Activated naive CD4-positive, alpha-beta T cell treated with anti-CD3 and anti-CD28 coated beads, Interleukin-2, amount 50 U/mL, for 24 hours (primary cell): ENCODE data around the gene LHX4.
"Not testable (repeated sequence)": the region's sequence is repeated elsewhere in the genome, so short reads cannot be mapped to it uniquely, and the experiment has no call there.

Source experiments
- H3K27ac Mint-ChIP-seq: one replicate; pipeline ENCODE4 v1.8.0; 2021; ENCODE audit warnings: mild to moderate bottlenecking, mixed read lengths
- H3K27me3 Mint-ChIP-seq: one replicate; pipeline ENCODE4 v1.8.0; 2021; ENCODE audit warnings: mixed read lengths
- H3K36me3 Mint-ChIP-seq: one replicate; pipeline ENCODE4 v1.8.0; 2021; ENCODE audit warnings: mixed read lengths
- H3K4me1 Mint-ChIP-seq: one replicate; pipeline ENCODE4 v1.8.0; 2021; ENCODE audit warnings: mixed read lengths
- H3K4me3 Mint-ChIP-seq: one replicate; pipeline ENCODE4 v1.8.0; 2021; ENCODE audit warnings: mild to moderate bottlenecking, mixed read lengths
- H3K9me3 Mint-ChIP-seq: one replicate; pipeline ENCODE4 v1.8.0; 2021; ENCODE audit warnings: mixed read lengths

Gene LHX4

GRCh38 chr1:180193141-180194047, 36.7 kb upstream of the LHX4 start:
- peaks cover 5% of the 10 kb centered on the region for H3K36me3 Mint-ChIP-seq
- H3K27ac Mint-ChIP-seq = no peak overlapping the region
- no peaks in the 10 kb centered on the region for H3K9me3 Mint-ChIP-seq
- no peaks in the 10 kb centered on the region for H3K27me3 Mint-ChIP-seq
- H3K4me1 Mint-ChIP-seq = no peaks in the 10 kb centered on the region
- no peak overlapping the region for H3K4me3 Mint-ChIP-seq

GRCh38 chr1:180194048-180194425, 36.0 kb upstream of the LHX4 start:
- H3K4me3 Mint-ChIP-seq = no peak overlapping the region
- peaks cover 5% of the 10 kb centered on the region for H3K36me3 Mint-ChIP-seq
- no peaks in the 10 kb centered on the region for H3K4me1 Mint-ChIP-seq
- H3K9me3 Mint-ChIP-seq = no peaks in the 10 kb centered on the region
- H3K27ac Mint-ChIP-seq = no peak overlapping the region
- H3K27me3 Mint-ChIP-seq = no peaks in the 10 kb centered on the region

- Mint-ChIP-seq H3K27ac (no peak overlapping the region), H3K4me3 (no peak overlapping the region), H3K9me3 (no peaks in the 10 kb centered on the region), H3K36me3 (peaks cover 5% of the 10 kb centered on the region), H3K4me1 (no peaks in the 10 kb centered on the region), H3K27me3 (no peaks in the 10 kb centered on the region)
Measured at GRCh38 chr1:180194546-180195207, 35.4 kb upstream of the LHX4 start.

GRCh38 chr1:180195401-180195800, 34.7 kb upstream of the LHX4 start:
- no peaks in the 10 kb centered on the region for H3K4me1 Mint-ChIP-seq
- no peak overlapping the region for H3K27ac Mint-ChIP-seq
- no peak overlapping the region for H3K4me3 Mint-ChIP-seq
- no peaks in the 10 kb centered on the region for H3K27me3 Mint-ChIP-seq
- peaks cover 5% of the 10 kb centered on the region for H3K36me3 Mint-ChIP-seq
- H3K9me3 Mint-ChIP-seq = no peaks in the 10 kb centered on the region

GRCh38 chr1:180195916-180196315, 34.1 kb upstream of the LHX4 start:
- Mint-ChIP-seq H3K9me3 (no peaks in the 10 kb centered on the region), H3K36me3 (peaks cover 5% of the 10 kb centered on the region), H3K4me1 (no peaks in the 10 kb centered on the region), H3K27ac (no peak overlapping the region), H3K27me3 (no peaks in the 10 kb centered on the region), H3K4me3 (no peak overlapping the region)

DNA sequence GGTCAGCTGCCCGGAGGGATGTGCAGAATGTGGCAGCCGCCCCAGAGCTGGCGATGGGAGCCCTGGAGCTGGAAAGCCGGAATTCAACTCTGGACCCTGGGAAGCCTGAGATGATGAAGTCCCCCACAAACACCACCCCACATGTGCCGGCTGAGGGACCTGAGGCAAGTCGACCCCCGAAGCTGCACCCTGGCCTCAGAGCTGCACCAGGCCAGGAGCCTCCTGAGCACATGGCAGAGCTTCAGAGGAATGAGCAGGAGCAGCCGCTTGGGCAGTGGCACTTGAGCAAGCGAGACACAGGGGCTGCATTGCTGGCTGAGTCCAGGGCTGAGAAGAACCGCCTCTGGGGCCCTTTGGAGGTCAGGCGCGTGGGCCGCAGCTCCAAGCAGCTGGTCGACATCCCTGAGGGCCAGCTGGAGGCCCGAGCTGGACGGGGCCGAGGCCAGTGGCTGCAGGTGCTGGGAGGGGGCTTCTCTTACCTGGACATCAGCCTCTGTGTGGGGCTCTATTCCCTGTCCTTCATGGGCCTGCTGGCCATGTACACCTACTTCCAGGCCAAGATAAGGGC, 33.5 kb upstream of the LHX4 start:
- Mint-ChIP-seq H3K9me3 (no peaks in the 10 kb centered on the region), H3K4me3 (no peak overlapping the region), H3K4me1 (no peaks in the 10 kb centered on the region), H3K27me3 (no peaks in the 10 kb centered on the region), H3K27ac (no peak overlapping the region), H3K36me3 (peaks cover 5% of the 10 kb centered on the region)

DNA sequence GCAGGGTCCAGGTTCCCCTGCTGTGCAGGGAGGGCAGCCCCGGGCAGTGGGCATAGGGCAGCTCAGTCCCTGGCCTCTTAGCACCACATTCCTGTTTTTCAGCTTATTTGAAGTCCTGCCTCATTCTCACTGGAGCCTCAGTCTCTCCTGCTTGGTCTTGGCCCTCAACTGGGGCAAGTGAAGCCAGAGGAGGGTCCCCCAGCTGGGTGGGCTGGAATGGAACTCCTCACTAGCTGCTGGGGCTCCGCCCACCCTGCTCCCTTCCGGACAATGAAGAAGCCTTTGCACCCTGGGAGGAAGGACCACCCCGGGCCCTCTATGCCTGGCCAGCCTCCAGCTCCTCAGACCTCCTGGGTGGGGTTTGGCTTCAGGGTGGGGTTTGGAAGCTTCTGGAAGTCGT, 32.8 kb upstream of the LHX4 start:
- no peaks in the 10 kb centered on the region for H3K9me3 Mint-ChIP-seq
- no peaks in the 10 kb centered on the region for H3K4me1 Mint-ChIP-seq
- no peaks in the 10 kb centered on the region for H3K27me3 Mint-ChIP-seq
- no peak overlapping the region for H3K27ac Mint-ChIP-seq
- no peak overlapping the region for H3K4me3 Mint-ChIP-seq
- peaks cover 5% of the 10 kb centered on the region for H3K36me3 Mint-ChIP-seq

GRCh38 chr1:180198196-180198595, 31.9 kb upstream of the LHX4 start:
- Mint-ChIP-seq H3K27me3 (no peaks in the 10 kb centered on the region), H3K4me3 (no peak overlapping the region), H3K27ac (no peak overlapping the region), H3K4me1 (no peaks in the 10 kb centered on the region), H3K36me3 (no peaks in the 10 kb centered on the region), H3K9me3 (no peaks in the 10 kb centered on the region)

DNA sequence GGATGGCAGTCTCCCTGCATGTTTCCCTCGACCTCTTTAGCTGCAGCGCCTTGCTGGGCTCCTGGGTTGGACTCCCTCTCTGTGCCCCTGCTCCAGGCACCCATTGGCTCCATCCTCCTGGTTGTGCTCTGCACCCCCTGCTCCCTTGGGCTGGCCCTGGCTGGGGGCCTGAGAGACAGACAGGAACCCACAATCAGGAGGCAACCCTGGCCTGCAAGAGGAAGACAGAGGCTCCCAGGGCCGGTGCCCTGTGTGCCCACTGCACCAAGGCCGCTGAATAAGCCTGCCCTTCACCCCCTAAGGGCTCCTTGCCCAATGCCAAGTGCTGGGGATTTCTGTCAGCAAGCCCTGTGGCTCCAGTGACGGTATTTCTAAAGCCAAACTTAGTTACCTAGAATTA, 31.5 kb upstream of the LHX4 start:
- Mint-ChIP-seq H3K4me1 (no peaks in the 10 kb centered on the region), H3K9me3 (no peaks in the 10 kb centered on the region), H3K27me3 (no peaks in the 10 kb centered on the region), H3K27ac (no peak overlapping the region), H3K36me3 (no peaks in the 10 kb centered on the region), H3K4me3 (no peak overlapping the region)

DNA sequence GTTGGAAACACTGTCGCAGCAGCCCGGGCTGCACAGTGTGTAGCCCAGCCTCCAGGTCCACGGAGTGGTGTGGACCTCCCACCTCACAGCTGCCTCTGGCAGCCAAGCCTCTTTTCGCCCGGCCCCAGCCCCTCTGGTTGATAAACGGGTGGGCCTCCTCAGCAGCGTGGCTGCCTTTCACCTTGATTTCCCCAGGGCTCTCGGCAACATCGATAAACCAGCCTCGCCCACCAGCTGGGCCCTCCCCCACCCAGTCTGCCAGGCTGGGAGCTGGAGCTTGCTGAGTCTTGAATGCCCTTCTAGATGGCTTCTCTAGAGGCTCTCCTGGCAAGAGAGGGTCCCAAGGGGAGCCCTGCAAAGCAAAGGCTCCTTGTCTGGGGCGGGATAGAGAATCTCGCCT, 31.0 kb upstream of the LHX4 start:
- Mint-ChIP-seq H3K27ac (no peak overlapping the region), H3K4me1 (no peaks in the 10 kb centered on the region), H3K27me3 (no peaks in the 10 kb centered on the region), H3K9me3 (no peaks in the 10 kb centered on the region), H3K36me3 (no peaks in the 10 kb centered on the region), H3K4me3 (no peak overlapping the region)

DNA sequence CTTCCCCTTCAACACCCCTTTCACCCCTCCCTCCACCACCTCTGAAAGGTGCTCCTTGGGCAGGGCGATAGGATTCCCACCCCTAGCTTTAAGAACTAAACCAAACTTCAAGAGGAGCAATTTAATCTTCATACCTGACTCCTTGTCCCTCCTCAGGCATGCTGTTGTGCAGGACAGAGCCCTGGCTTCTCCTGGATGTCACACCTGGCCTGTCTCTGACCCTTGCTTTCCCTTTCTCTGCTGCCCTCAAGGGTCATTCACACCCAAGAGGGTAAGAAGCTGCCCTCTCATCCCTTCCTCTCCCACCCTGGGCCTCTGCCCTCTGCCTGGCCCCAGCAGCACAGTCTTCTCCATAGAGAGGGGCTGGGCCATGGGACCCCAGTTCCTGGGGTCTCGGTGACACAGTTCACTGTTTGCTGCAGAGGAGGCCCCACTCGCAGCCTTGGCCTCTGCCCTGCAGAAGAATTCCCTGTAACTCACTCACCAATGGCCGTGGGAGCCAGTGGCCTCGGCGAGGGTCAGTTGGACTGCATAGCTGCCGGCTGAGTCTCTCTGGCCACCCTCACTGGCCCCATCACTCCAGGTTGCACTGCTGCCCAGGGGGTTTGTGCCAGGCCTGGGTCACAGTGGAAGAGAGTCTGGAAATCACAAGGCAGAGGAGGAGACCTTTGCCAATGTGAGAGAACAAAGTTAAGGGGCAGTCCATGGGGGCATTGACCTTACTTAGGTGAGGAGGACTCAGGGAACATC, 28.4 kb upstream of the LHX4 start:
- Mint-ChIP-seq H3K36me3 (no peaks in the 10 kb centered on the region), H3K9me3 (no peaks in the 10 kb centered on the region), H3K4me1 (no peaks in the 10 kb centered on the region), H3K4me3 (no peak overlapping the region), H3K27ac (no peak overlapping the region), H3K27me3 (no peaks in the 10 kb centered on the region)

GRCh38 chr1:180202588-180202987, 27.5 kb upstream of the LHX4 start:
- not testable (repeated sequence) for H3K36me3 Mint-ChIP-seq, H3K27me3 Mint-ChIP-seq, H3K9me3 Mint-ChIP-seq, H3K27ac Mint-ChIP-seq, H3K4me3 Mint-ChIP-seq, H3K4me1 Mint-ChIP-seq

GRCh38 chr1:180204231-180204630, 25.8 kb upstream of the LHX4 start:
- H3K4me1 Mint-ChIP-seq = no peaks in the 10 kb centered on the region
- no peaks in the 10 kb centered on the region for H3K36me3 Mint-ChIP-seq
- no peak overlapping the region for H3K4me3 Mint-ChIP-seq
- no peaks in the 10 kb centered on the region for H3K9me3 Mint-ChIP-seq
- H3K27me3 Mint-ChIP-seq = no peaks in the 10 kb centered on the region
- H3K27ac Mint-ChIP-seq = no peak overlapping the region

- Mint-ChIP-seq H3K4me1 (no peaks in the 10 kb centered on the region), H3K4me3 (no peak overlapping the region), H3K9me3 (no peaks in the 10 kb centered on the region), H3K27ac (no peak overlapping the region), H3K27me3 (no peaks in the 10 kb centered on the region), H3K36me3 (no peaks in the 10 kb centered on the region)
Measured at GRCh38 chr1:180206581-180206980, 23.5 kb upstream of the LHX4 start.

- Mint-ChIP-seq H3K27me3 (no peaks in the 10 kb centered on the region), H3K27ac (no peak overlapping the region), H3K36me3 (no peaks in the 10 kb centered on the region), H3K9me3 (no peaks in the 10 kb centered on the region), H3K4me1 (peaks cover 2% of the 10 kb centered on the region), H3K4me3 (no peak overlapping the region)
Measured at GRCh38 chr1:180208264-180208663, 21.8 kb upstream of the LHX4 start.
